ENCODE data around the gene VSX2.

VSX2 gene

DNA sequence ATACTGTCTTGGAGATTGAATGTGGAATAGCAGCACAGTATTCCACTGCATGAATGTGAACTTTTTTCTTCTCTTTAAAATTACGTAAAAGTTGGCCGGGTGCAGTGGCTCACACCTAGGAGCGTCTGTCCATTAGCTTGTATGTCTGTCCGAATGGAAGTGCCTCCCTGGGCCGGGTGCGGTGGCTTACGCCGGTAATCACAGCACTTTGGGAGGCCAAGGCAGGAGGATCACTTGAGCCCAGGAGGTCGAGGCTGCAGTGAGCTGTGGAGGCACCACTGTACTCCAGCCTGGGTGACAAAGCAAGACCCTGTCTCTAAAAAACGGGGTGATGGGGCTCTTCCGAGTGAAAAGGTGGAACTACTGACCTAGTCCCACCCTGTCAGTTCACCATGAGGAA lies 22.6 kb upstream of the VSX2 start:
- DNase-seq (ENCODE audit: insufficient read length, low spot score): no peak
- no peak for FAIRE-seq
- TF ChIP-seq, protein P1, sequence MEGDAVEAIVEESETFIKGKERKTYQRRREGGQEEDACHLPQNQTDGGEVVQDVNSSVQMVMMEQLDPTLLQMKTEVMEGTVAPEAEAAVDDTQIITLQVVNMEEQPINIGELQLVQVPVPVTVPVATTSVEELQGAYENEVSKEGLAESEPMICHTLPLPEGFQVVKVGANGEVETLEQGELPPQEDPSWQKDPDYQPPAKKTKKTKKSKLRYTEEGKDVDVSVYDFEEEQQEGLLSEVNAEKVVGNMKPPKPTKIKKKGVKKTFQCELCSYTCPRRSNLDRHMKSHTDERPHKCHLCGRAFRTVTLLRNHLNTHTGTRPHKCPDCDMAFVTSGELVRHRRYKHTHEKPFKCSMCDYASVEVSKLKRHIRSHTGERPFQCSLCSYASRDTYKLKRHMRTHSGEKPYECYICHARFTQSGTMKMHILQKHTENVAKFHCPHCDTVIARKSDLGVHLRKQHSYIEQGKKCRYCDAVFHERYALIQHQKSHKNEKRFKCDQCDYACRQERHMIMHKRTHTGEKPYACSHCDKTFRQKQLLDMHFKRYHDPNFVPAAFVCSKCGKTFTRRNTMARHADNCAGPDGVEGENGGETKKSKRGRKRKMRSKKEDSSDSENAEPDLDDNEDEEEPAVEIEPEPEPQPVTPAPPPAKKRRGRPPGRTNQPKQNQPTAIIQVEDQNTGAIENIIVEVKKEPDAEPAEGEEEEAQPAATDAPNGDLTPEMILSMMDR (IDR thresholded peaks at IDR 0.05; ENCODE audit: insufficient read depth, missing control alignments): no peak

DNA sequence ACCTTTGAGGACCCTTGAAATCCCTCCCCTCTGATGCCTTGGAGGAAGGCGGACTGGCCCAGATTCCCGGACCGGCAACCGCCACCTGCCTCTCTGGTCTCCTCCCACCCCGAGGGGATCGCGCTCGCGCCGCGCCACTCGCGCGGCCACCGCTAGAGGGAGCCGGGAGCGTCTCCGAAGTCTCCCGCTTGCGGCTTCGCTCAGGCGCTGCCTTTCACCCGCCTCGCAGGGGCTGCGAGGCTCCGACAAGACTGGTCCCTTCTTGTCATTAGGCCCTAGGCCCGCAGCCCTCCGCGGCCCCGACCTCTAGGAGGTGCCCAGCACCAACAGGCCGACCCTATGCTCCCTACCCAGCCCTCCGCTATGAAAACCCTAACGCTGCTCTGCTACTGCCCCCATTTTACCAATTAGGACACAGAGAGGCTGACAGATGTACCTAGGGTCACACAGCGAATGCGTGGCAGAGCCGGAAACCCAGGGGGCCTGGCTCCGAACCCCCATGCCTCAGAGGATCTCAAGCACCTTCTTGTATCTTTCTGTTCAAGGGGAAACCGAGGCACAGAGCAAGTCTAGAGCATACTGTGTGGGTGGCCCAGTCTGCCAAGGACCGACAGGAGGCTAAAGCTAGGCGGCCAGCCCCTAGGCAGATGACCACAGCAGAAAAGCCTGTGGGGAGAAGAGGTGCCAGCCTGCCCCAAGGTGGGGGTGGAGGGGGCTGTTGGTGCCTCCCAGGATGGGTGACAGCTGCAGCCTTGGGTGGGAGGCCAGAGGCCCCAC lies 21.4 kb upstream of the VSX2 start:
- FAIRE-seq (no peak), DNase-seq (ENCODE audit: insufficient read length, low spot score) (peak; percentile 83)
- TF ChIP-seq, protein P1 (IDR thresholded peaks at IDR 0.05; ENCODE audit: insufficient read depth, missing control alignments): peak; percentile 75

DNA sequence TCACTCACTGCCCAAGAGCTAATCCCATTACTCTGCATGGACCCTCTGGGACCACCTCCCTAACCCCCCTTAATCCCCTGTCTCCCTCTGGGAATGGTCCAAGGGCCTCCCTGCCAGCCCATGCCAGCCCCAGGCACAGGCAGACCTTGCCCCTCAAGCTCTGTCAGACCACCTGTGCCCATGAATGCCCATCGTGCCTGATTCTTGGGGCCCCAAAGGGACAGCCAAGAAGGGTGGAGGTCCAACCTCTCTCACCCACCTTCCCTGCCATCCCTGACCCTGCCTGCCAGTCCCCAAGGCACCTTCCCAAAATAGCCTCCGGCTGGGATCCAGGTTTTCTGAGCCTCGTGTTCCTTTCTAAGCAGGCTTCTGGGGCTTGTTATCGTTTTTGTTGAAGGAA lies 20.8 kb upstream of the VSX2 start:
- no peak for FAIRE-seq
- TF ChIP-seq, protein P1 (IDR thresholded peaks at IDR 0.05; ENCODE audit: insufficient read depth, missing control alignments): no peak

DNA sequence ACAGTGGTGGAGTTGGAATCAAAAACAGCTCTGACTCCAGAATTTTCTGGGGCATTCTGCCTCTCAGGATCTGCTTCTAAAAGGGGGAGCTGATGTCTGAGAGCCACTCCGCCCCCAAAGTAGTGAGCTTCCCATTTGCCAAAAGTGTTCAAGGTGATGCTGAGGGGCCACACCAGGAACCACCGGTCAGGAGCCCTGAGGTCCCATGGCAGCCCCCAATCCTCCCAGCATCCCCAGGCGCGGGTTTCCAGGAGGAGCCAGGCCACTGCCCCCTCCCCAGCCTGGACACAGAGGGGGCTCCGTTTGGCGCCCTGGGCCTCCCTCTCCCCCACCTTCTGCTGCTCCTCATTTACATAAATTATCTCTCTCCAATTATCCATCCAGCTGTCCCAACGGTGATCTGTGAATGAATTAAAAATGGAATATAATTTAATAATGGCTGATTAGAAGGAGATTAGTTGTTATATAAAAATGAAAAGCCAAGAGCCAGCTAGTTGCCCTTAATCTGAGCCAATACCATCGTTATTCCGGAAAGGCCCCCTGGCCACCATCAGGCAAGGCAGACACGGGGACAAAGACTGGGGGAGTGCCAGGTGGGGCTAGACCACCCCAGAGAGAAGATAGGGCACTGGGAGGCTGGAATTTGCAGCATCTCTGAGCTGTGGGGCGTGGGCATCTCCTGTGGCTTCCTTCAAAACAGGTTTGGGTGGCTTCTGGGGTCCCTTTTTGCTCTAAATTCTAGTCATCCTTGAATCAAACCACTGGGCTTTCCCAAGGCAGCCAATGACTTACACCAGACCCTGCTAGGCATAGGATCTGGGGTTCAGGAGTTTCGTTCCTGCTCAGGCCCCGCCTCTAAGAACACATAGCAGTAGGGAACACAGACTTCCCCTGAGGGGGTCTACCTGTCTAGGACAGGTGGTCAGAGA lies 19.7 kb upstream of the VSX2 start:
- DNase-seq (ENCODE audit: insufficient read length, low spot score): no peak
- FAIRE-seq: no peak
- TF ChIP-seq, protein P1 (IDR thresholded peaks at IDR 0.05; ENCODE audit: insufficient read depth, missing control alignments): no peak

More for the DNA sequence above, 20.8 kb upstream of the VSX2 start:
- DNase-seq (ENCODE audit: insufficient read length, low spot score): no peak

DNA sequence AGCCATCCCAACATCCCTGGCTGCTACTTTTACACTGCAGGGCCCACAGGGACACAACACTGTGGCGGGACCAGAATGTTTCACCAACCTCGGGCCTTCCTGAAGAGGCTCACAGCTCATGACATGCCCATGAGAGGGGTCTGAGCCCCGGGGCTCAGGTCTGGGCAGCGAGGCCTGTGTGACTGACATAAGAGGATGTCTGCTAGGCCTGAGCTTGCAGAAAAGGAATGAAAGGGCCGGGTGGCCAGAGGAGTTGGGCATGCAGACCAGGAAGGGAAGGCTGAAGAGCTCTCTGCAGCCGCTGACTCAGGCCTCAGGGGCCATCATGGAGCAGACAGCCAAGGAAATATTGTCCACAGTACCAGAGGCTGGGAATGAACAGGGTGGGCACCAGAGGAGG lies 18.3 kb upstream of the VSX2 start:
- no peak for FAIRE-seq
- TF ChIP-seq, protein P1 (IDR thresholded peaks at IDR 0.05; ENCODE audit: insufficient read depth, missing control alignments): no peak
- no peak for DNase-seq (ENCODE audit: insufficient read length, low spot score)

DNA sequence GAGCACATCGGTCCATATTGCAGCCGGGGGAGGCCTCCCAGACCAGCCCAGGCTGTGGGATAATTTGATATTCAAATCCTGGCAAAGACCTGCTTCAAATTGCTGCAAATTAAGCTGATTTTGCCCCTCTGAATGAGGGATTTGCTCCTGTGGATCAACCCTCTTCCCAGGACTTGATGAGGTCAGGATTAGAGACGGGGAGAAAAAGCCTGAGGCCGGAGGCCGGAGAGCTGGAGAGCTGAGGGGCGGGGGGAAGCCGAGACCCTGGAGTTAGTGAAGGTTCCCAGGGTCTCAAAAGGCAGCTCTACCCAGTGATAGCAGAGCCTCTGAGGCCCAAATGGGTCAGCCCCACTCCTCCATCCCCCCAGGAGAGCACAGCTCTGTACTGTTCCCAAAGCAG lies 17.5 kb upstream of the VSX2 start:
- DNase-seq (ENCODE audit: insufficient read length, low spot score): no peak
- FAIRE-seq: no peak
- TF ChIP-seq, protein P1 (IDR thresholded peaks at IDR 0.05; ENCODE audit: insufficient read depth, missing control alignments): no peak

All from D721Med (cell line).